Measurements from ENCODE around the gene LZTS3.
A peak's percentile ranks its signal among the peaks of the same experiment; 100 is the strongest.
"Not testable (repeated sequence)": the region's sequence is repeated elsewhere in the genome, so short reads cannot be mapped to it uniquely, and the experiment has no call there.

The LZTS3 gene

DNA sequence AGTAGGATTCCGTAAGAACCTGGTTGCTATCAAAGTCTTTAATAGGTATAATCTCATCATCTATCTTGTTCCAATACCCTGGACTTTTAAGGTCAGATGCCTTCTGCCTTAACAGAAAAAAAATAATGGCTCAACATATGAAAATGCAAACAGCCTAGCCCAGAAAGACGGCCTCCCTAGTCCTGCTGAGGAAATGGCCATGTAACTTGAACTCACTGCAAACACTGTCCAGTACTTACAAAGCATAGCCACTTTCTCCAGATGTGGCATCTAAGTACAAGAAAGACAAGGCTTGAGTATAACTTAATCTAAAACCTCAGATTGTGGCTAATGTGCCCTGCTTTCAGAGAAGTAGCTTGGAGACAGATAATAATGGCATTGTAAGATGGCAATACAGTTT is 40.2 kb downstream of the LZTS3 start:
- no peak for DNase-seq

DNA sequence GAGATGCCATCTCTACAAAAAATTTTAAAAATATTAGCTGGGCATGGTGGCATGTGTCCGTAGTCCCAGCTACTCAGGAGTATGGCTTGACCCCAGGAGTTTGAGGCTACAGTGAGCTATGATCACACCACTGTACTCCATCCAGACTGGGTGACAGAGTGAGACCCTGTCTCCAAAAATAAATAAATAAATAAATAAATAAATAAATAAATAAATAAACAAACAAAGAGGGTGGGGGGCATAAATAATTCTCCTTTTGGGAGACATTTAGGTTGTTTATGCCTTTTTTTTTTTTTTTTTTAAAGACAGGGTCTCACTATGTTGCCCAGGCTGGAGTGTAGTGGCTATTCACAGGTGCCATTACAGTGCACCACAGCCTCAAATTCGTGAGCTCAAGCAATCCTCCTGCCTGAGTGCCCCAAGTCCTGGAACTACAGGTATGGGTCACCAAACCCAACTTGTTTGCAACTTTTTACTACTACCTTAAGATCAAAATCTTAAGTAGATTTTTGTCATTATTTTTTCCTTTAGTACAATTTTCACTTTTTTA is 43.2 kb downstream of the LZTS3 start:
- no peak for DNase-seq

DNA sequence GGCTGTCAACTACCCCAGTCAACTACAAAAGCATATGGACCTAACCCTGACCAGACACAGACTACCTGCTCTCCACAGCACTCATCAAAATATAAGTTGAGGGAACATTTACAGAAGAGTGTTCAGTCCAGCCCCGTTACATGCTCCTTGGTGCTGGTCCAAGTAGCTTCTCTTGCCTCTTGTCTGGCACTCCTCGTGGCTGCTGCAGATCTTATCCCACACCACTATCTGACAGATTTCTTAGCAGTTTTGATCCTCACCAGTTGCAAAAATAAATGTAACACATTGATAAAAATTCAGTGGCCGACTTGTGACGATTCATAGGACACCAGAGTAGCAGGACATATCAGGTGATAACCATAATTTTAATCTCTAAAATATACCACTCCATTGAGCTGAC is 44.3 kb downstream of the LZTS3 start:
- DNase-seq, result no peak

DNA sequence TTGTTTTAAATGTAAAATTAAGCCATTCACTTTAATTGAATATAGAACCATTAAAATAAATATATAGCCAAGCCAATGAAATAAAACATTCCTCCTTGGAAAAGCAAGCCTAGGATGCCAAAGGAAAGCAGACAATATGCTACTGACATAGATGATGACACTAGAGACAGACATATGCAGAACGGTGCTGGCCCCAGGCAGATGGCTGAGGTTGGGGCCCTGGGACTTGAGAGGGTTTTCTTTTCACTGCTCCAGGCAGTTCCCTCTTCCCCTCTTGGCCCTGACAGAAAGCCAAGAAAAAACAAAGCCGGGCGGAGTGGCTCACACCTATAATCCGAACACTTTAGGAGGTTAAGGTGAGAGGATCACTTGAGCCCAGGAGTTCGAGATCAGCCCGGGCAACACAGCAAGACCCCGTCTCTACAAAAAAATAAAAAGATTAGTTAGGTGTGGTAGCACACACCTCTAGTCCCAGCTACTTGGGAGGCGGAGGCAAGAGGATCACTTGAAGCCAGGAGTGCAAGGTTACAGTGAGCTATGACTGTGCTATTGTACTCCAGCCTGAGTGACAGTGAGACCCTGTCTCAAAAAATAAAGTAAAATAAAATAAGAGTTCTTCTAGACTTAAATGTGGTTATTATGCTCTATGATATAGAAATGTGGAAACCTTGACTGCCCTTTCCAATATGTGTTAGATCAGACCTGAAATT is 44.9 kb downstream of the LZTS3 start:
- DNase-seq, result peak; percentile 48

DNA sequence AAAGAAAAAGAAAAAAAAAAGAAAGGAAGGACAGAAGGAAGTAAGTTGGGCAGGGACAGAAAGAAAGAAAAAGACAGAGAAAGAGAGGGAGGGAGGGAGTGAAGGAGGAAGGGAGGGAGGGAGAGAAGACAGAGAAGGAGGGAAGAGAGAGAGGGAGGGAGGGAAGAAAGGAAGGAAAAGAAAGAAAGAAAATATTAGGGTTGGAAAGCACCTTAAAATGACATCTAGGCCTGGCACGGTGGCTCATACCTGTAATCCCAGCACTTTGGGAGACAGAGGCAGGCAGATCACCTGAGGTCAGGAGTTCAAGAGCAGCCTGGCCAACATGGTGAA is 46.9 kb downstream of the LZTS3 start:
- DNase-seq, result no peak

DNA sequence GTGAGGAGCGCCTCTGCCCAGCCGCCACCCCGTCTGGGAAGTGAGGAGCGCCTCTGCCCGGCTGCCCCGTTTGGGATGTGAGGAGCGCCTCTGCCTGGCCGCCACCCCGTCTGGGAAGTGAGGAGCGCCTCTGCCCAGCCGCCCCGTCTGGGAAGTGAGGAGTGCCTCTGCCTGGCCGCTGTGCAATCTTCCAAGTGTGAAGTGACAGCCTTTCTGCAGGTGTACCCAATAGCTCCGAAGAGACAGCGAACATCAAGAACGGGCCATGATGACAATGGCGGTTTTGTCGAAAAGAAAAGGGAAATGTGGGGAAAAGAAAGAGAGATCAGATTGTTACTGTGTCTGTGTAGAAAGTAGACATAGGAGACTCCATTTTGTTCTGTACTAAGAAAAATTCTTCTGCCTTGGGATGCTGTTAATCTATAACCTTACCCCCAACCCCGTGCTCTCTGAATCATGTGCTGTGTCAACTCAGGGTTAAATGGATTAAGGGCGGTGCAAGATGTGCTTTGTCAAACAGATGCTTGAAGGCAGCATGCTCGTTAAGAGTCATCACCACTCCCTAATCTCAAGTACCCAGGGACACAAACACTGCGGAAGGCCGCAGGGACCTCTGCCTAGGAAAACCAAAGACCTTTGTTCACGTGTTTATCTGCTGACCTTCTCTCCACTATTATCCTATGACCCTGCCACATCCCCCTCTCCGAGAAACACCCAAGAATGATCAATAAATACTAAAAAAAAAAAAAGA is 47.4 kb downstream of the LZTS3 start:
- not testable (repeated sequence) for DNase-seq

DNA sequence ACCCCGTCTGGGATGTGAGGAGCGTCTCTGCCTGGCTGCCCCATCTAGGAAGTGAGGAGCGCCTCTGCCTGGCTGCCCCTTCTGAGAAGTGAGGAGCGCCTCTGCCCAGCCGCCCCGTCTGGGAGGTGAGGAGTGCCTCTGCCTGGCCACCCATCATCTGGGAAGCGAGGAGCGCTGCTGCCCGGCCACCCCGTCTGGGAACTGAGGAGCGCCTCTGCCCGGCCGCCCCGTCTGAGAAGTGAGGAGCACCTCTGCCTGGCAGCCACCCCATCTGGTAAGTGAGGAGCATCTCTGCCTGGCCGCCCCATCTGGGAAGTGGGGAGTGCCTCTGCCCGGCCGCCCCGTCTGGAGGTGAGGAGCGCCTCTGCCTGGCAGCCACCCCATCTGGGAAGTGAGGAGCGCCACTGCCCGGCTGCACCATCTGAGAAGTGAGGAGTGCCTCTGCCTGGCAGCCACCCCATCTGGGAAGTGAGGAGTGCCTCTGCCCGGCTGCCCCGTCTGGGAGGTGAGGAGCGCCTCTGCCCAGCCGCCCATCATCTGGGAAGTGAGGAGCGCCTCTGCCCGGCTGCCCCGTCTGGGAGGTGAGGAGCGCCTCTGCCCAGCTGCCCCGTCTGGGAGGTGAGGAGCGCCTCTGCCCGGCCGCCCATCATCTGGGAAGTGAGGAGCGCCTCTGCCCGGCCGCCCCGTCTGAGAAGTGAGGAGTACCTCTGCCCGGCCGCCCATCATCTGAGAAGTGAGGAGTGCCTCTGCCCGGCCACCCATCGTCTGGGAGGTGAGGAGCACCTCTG is 48.4 kb downstream of the LZTS3 start:
- not testable (repeated sequence) for DNase-seq

DNA sequence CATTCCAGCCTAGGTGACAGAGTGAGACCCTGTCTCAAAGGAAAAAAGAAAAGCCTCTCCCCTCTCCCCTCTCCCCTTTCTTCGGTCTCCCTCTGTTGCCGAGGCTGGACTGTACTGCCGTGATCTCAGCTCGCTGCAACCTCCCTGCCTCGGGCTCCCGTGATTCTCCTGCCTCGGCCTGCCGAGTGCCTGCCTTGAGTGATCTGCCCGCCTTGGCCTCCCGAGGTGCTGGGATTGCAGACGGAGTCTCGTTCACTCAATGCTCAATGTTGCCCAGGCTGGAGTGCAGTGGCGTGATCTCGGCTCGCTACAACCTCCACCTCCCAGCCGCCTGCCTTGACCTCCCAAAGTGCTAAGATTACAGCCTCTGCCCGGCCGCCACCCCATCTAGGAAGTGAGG is 49.2 kb downstream of the LZTS3 start:
- DNase-seq, result not testable (repeated sequence)

DNA sequence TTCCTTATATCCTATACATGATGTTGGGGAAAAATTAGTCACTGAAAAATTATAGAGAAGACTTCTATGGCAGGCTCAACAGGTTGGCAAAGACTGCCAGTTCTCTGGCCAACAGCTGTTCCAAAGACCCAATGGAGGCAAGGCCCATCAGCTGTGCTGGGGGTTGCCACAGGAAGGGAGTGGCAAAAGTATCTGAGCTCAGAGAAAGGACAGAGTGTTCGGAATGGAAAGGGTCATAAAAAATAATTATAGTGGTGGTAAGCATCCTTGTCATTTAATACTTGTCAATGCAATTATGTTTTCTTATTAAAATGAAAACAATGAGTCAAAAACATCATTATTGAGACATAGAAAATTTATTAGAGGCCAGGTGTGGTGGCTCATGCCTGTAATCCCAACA is 49.8 kb downstream of the LZTS3 start:
- no peak for DNase-seq

DNA sequence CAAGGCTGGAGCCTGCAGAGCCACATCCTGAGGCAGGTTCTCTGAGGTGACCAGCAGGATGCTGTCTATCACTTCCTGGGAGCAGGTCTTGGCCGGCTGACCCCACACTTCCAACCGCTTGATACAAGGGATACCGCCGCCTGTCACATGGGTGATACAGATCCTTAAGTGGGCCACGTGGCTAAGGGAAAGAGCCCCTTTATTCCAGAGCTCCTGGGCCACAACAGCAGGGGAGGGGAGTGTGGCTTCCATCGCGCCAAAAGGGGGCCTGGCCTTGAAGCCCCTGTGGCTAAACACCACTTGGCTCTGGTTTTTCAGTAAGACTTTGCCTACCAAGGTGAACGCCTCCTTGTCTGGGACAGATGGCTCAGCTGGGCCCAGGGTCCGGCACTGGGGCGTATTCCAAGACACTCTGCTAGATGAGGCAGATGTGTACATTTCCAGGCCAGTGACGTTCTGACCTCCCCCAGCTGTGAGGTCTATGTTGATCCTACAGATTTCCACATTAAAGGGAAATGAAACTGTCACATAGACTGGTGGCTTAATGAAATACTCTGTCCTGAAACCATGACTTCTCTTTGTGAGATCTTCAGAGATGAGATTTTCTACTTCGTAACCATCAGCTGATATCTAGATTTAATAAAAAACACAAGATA is 51.3 kb downstream of the LZTS3 start:
- DNase-seq, result no peak

DNA sequence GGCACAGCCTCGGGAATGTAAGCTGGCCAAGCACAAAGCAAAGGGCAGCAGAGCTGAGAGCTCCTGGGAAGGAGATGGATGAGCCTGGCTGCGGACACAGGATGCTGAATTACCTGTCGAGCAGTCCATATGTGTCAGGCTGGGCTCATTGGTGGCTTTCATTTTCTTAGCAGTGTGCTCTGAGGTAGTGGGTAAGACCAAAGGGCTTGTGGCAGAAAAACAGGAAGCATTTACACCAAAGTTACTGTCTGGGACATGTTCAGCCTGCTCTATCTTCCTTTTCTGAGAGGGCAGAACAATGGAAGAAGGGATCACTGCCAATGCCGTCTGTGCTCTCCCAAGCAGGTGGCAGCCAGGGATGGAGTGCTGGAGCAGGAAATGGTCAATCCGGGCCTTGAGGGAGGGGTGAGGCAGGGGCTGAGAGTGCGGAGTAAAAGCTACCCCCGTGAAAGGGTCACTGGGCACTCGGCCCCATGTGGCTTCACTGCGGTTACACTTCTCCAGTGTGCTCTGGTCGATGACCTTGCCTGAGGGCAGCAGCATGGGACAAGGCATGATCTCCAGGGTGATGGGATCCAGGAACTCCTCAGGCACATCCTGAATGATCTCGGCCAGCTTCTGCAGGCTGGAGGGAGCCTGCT is 52.0 kb downstream of the LZTS3 start:
- DNase-seq, result no peak

DNA sequence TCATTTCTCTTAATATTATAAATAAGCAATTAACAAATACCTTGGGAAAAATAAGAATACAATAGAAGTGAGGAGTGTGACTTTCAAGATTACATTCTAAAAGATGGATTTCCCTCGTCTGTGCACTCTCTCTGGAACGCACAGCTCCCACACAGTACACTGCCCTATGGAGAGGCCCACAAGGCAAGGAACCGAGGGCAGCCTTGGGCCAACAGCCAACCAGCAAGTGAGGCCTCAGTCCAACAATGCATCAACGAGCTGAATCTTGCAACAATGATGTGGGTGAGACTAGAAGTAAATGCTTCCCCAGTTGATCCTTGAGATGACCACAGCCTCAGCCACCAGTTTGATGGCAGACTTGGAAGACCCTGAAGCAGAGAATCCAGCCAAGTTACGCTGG is 54.3 kb downstream of the LZTS3 start:
- DNase-seq, result no peak

DNA sequence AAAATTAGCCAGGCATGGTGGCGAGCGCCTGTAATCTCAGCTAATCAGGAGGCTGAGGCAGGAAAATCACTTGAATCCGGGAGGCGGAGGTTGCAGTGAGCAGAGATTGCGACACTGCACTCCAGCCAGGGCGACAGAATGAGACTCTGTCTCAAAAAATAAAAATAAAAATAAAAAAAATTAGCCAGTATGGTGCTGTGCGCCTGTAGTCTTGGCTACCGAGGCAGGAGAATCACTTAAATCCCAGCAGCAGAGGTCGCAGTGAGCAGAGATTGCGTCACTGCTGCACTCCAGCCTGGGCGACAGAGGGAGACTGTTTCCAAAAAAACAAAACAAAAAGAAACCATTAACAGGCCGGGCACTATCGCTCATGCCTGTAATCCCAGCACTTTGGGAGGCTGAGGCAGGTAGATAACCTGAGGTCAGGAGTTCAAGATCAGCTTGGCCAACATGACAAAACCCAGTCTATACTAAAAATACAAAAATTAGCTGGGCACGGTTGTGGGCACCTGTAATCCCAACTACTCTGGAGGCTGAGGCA is 55.4 kb downstream of the LZTS3 start:
- peak; percentile 88 for DNase-seq

DNA sequence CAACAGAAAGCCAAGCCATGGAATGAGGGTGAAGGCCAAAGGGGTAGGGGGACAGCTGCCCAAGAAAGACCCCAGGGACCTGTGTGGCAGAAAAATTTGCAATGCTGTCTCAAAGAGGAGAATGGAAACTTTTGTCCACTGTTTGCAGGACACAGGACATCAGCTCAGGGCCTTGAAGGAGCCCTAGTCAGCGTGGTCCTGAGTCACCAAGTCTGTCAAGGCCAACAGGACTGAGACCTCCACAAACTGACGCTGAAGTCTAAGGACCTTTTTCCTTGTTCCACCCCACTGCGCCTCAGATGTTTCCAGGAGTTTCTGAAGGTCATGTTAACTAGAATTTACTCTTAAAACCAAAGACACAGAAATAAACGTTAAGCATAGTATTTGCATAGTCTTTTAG is 57.0 kb downstream of the LZTS3 start:
- no peak for DNase-seq

DNA sequence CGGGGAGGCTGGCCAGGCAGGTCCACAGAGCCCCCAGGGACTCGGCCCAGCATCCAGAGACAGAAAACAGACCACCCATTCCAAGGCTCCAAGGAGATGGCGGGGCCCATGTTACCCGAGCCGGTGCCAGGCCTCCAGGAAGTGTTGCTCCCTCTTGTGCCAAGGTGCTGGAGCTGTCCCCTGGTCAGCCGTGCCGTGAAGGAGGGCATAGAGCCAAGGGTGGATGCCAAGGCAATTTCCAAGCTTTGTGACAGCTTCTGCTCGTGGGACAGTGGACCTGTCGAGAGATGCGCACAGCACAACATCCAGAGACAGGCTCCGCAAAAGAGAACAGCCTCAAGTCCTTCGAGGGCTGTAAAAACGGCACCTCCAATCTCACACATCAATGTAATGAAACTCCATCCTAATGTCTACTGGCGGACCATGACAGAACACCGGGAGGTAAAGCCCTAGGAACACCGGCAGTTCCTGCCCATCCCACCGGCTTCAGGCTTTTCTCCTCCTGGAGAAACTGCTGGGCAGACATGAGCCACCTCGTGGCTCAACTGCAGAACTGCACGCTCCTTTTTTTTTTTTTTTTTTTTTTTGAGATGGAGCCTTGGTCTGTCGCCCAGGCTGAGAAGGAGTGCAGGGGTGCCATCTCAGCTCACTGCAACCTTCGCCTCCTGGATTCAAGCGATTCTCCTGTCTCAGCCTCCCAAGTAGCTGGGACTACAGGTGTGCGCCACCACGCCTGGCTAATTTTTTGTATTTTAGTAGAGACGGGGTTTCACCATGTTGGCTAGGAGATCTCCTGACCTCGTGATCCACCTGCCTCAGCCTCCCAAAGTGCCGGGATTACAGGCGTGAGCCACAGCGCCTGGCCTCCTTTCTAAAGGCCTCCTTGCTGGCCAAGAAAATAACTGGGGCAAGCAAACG is 57.9 kb downstream of the LZTS3 start:
- DNase-seq, result peak; percentile 62

Measured in NCI-H2171 (cell line).